ENCODE measurements around the gene LBP.

DNA sequence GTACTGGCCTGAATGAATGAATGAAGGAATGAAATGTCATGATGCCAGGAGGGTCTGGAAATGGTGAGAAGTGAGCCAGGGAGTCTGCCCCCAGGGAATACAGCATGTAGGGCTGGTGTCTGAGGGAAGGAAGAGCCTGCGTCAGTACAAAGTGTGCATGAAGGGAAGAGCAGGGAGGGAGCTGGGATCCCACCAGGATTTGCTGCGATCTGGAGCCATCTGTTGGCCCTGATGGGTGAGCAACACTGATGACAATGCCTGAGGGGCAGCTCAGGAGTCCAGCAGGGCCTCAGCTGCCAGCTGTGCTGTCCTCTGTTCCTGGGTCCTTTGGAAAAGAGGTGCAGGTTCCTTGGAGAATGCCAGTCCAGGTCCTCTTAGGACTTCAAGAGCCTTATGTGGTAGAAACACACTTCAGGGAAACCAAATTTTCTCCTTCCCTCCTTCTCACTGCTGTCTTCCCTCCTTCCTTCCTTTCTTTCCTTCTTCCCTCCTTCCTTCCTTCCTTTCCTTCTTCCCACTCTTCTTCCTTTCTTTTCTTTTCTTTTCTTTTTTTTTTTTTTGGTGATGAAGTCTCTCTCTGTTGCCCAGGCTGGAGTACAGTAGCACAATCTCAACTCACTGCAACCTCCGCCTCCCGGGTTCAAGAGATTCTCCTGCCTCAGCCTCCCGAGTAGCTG is 30.9 kb upstream of the LBP start:
- no peak for TF ChIP-seq TAF1 (IDR thresholded peaks at IDR 0.05; ENCODE audit: borderline replicate concordance, low read depth, low read length)
- no peak for TF ChIP-seq POLR2AphosphoS5 (IDR thresholded peaks at IDR 0.05; ENCODE audit: low read depth, low read length)
